Glutamatergic neuron (in vitro differentiated cells): Measurements from ENCODE around the gene XIRP1. TPM values are rescaled to one million over a fixed set of nuclear protein-coding genes. Genes with fewer than 3 reads are reported as not detected.

Source experiments
- DNase-seq: peaks from one replicate; pipeline ENCODE4 v3.0.0; 2022
- H3K27ac Mint-ChIP-seq: one replicate; pipeline ENCODE4 v1.8.0; 2020; ENCODE audit warnings: mild to moderate bottlenecking, mixed read lengths, inconsistent platforms; ENCODE audit not compliant: unreplicated experiment
- H3K27me3 Mint-ChIP-seq: one replicate; pipeline ENCODE4 v1.8.0; 2020; ENCODE audit warnings: mild to moderate bottlenecking, moderate library complexity, mixed read lengths, inconsistent platforms; ENCODE audit not compliant: unreplicated experiment
- H3K36me3 Mint-ChIP-seq: one replicate; pipeline ENCODE4 v1.8.0; 2020; ENCODE audit warnings: mild to moderate bottlenecking, mixed read lengths, inconsistent platforms; ENCODE audit not compliant: unreplicated experiment
- H3K4me1 Mint-ChIP-seq: one replicate; pipeline ENCODE4 v1.8.0; 2020; ENCODE audit warnings: mild to moderate bottlenecking, low read depth, mixed read lengths, inconsistent platforms; ENCODE audit not compliant: unreplicated experiment
- H3K4me3 Mint-ChIP-seq: one replicate; pipeline ENCODE4 v1.8.0; 2020; ENCODE audit warnings: mild to moderate bottlenecking, mixed read lengths, inconsistent platforms; ENCODE audit not compliant: unreplicated experiment
- H3K9me3 Mint-ChIP-seq: one replicate; pipeline ENCODE4 v1.8.0; 2020; ENCODE audit warnings: mild to moderate bottlenecking, moderate library complexity, mixed read lengths, inconsistent platforms; ENCODE audit not compliant: unreplicated experiment
- CTCF ChIP-seq: fragments of 200-600 bp; sonication (generic); IDR thresholded peaks from one replicate; pipeline ENCODE4 v1.5.0; 2021; ENCODE audit not compliant: partially characterized antibody, unreplicated experiment
- total RNA-seq: library from RNA; stranded (reverse); fragmentation: NEBNext Ultra II Directional; extraction: Animal tissue kit (Norgen Biotek cat#: 25700); gene quantifications from one replicate; pipeline ENCODE4 v1.2.1, GENCODE V29; 2021; ENCODE audit not compliant: unreplicated experiment

The XIRP1 gene
- total RNA-seq, 1 donor from 2014 or later, result 0.34 TPM

GRCh38 chr3:39190281-39191025, 1.9 kb downstream of the XIRP1 start:
- TF ChIP-seq CTCF, result no peak
- Mint-ChIP-seq H3K4me1 (peaks cover 5% of the 10 kb centered on the region), H3K4me3 (no peak overlapping the region), H3K9me3 (peaks cover 12% of the 10 kb centered on the region), H3K27ac (no peak overlapping the region), H3K36me3 (no peaks in the 10 kb centered on the region), H3K27me3 (peaks cover 8% of the 10 kb centered on the region)
- no peak for DNase-seq

- peaks cover 8% of the 10 kb centered on the region for H3K4me1 Mint-ChIP-seq
- peaks cover 8% of the 10 kb centered on the region for H3K27me3 Mint-ChIP-seq
- no peaks in the 10 kb centered on the region for H3K36me3 Mint-ChIP-seq
- no peak overlapping the region for H3K27ac Mint-ChIP-seq
- peaks cover 12% of the 10 kb centered on the region for H3K9me3 Mint-ChIP-seq
- no peak overlapping the region for H3K4me3 Mint-ChIP-seq
- TF ChIP-seq CTCF, result peak; percentile 80
- DNase-seq, result peak; percentile 63
These were observed 2.5 kb downstream of the XIRP1 start for GRCh38 chr3:39189959-39190269.

GRCh38 chr3:39189150-39189958, 3.0 kb downstream of the XIRP1 start:
- peaks cover 13% of the 10 kb centered on the region for H3K9me3 Mint-ChIP-seq
- H3K27me3 Mint-ChIP-seq, result peaks cover 8% of the 10 kb centered on the region
- H3K36me3 Mint-ChIP-seq, result no peaks in the 10 kb centered on the region
- no peak for TF ChIP-seq CTCF
- no peak overlapping the region for H3K4me3 Mint-ChIP-seq
- H3K27ac Mint-ChIP-seq, result no peak overlapping the region
- DNase-seq, result no peak
- H3K4me1 Mint-ChIP-seq, result peaks cover 11% of the 10 kb centered on the region

GRCh38 chr3:39188271-39189149, 3.9 kb downstream of the XIRP1 start:
- Mint-ChIP-seq H3K4me1 (peaks cover 17% of the 10 kb centered on the region), H3K27ac (no peak overlapping the region), H3K9me3 (peaks cover 16% of the 10 kb centered on the region), H3K36me3 (no peaks in the 10 kb centered on the region), H3K27me3 (peaks cover 8% of the 10 kb centered on the region), H3K4me3 (no peak overlapping the region)
- no peak for TF ChIP-seq CTCF
- no peak for DNase-seq
